Liver (tissue), 9 donors: ENCODE measurements around the gene CACNA1S. TPM values are rescaled to one million over a fixed set of nuclear protein-coding genes. Genes with fewer than 3 reads are reported as not detected.

ENCODE experiments used
- DNase-seq: peaks from one replicate; pipeline ENCODE4 v3.0.0-alpha.2; 2017; ENCODE audit warnings: low spot score
- H3K27ac ChIP-seq, 2 donors: one replicate each; pipeline ENCODE4 v1.7.0; 2013; ENCODE audit warnings: inconsistent platforms in 2 of 2, low read length in 2 of 2, control low read depth in 1 of 2, low read depth in 1 of 2, mild to moderate bottlenecking in 1 of 2
- H3K27me3 ChIP-seq, 4 donors: one replicate each; pipeline versions ENCODE4 v1.6.1 to v1.7.0; 2013; ENCODE audit warnings: low read length in 3 of 4, inconsistent platforms in 1 of 4, mild to moderate bottlenecking in 1 of 4, moderate library complexity in 1 of 4; ENCODE audit not compliant: control insufficient read depth in 4 of 4, insufficient read depth in 4 of 4
- H3K36me3 ChIP-seq, 4 donors: one replicate each; pipeline versions ENCODE4 v1.6.1 to v1.7.0; 2013; ENCODE audit warnings: low read length in 3 of 4, mild to moderate bottlenecking in 3 of 4, low read depth in 1 of 4, moderate library complexity in 1 of 4; ENCODE audit not compliant: control insufficient read depth in 4 of 4, insufficient read depth in 3 of 4
- H3K4me1 ChIP-seq, 4 donors: one replicate each; pipeline versions ENCODE4 v1.6.1 to v1.7.0; 2013; ENCODE audit warnings: low read length in 3 of 4, mild to moderate bottlenecking in 3 of 4, moderate library complexity in 1 of 4; ENCODE audit not compliant: control insufficient read depth in 4 of 4, insufficient read depth in 4 of 4
- H3K4me3 ChIP-seq, 3 donors: one replicate each; pipeline versions ENCODE4 v1.6.1 to v1.7.0; 2013; ENCODE audit warnings: low read length in 3 of 3, control low read depth in 1 of 3, low read depth in 1 of 3, mild to moderate bottlenecking in 1 of 3
- H3K9ac ChIP-seq, 2 donors: one replicate each; pipeline ENCODE4 v1.7.0; 2013; ENCODE audit warnings: low read length in 2 of 2, mild to moderate bottlenecking in 2 of 2, moderate library complexity in 2 of 2, control low read depth in 1 of 2, low read depth in 1 of 2
- H3K9me3 ChIP-seq, 4 donors: one replicate each; pipeline versions ENCODE4 v1.6.1 to v1.7.0; 2013; ENCODE audit warnings: low read length in 3 of 4; ENCODE audit not compliant: control insufficient read depth in 4 of 4
- EGR1 ChIP-seq, 2 donors: IDR thresholded peaks; 2 replicates each; pipeline ENCODE4 v1.6.1; 2016 to 2018; ENCODE audit warnings: antibody characterized with exemption in 2 of 2, low read depth in 2 of 2
- FOXA1 ChIP-seq: IDR thresholded peaks from 2 replicates; pipeline ENCODE4 v1.6.1; 2016; ENCODE audit warnings: antibody characterized with exemption
- FOXA2 ChIP-seq: IDR thresholded peaks from 2 replicates; pipeline ENCODE4 v1.6.1; 2016; ENCODE audit warnings: antibody characterized with exemption
- GABPA ChIP-seq, 2 donors: IDR thresholded peaks in 1 of 2; conservative IDR thresholded peaks in 1 of 2; 2 replicates each; pipeline ENCODE4 v1.6.1; 2016; ENCODE audit warnings: antibody characterized with exemption in 2 of 2, mild to moderate bottlenecking in 1 of 2, moderate library complexity in 1 of 2
- HNF4A ChIP-seq, 2 donors: conservative IDR thresholded peaks; 2 replicates each; pipeline ENCODE4 v1.6.1; 2016; ENCODE audit warnings: antibody characterized with exemption in 2 of 2, mild to moderate bottlenecking in 2 of 2
- HNF4G ChIP-seq: IDR thresholded peaks from 2 replicates; pipeline ENCODE4 v1.6.1; 2016; ENCODE audit warnings: antibody characterized with exemption
- JUND ChIP-seq, 2 donors: IDR thresholded peaks; 2 replicates each; pipeline ENCODE4 v1.6.1; 2016; ENCODE audit warnings: antibody characterized with exemption in 2 of 2
- NR2F2 ChIP-seq: IDR thresholded peaks from 2 replicates; pipeline ENCODE4 v1.6.1; 2016; ENCODE audit warnings: antibody characterized with exemption
- RXRA ChIP-seq, 2 donors: IDR thresholded peaks; 2 replicates each; pipeline ENCODE4 v1.6.1; 2017 to 2018; ENCODE audit warnings: antibody characterized with exemption in 2 of 2, mild to moderate bottlenecking in 1 of 2
- SP1 ChIP-seq: IDR thresholded peaks from 2 replicates; pipeline ENCODE4 v1.6.1; 2018; ENCODE audit warnings: antibody characterized with exemption, mild to moderate bottlenecking
- TAF1 ChIP-seq: conservative IDR thresholded peaks from 2 replicates; pipeline ENCODE4 v1.6.1; 2016; ENCODE audit warnings: antibody characterized with exemption, mild to moderate bottlenecking
- YY1 ChIP-seq: IDR thresholded peaks from 2 replicates; pipeline ENCODE4 v1.6.1; 2016; ENCODE audit warnings: antibody characterized with exemption, mild to moderate bottlenecking
- WGBS: extraction: QIAGEN DNeasy Blood & Tissue Kit; methylation state at CpG from one replicate; pipeline ENCODE4 v1.1.7; 2013; 5-methylcytosine and 5-hydroxymethylcytosine counted together
- polyA plus RNA-seq, 2 donors: library from polyadenylated mRNA; stranded (reverse) in 1 of 2; unstranded in 1 of 2; fragments of 200-250 nt in 1 of 2; fragments of >200 nt in 1 of 2; fragmentation: Nextera tagmentation in 1 of 2; extraction: Ambion mirVana in 1 of 2; gene quantifications; one replicate each; pipeline versions ENCODE4 v1.2.1 to v1.2.3, GENCODE V29; 2013 to 2015
- total RNA-seq, 2 donors: library from RNA; depleted of rRNA; stranded (reverse); fragments of >200 nt; gene quantifications; one replicate each; pipeline ENCODE4 v1.2.3, GENCODE V29; 2014
- TF ChIP-seq, protein P1 (sequence below): fragments of 150-350 bp; IDR thresholded peaks from 2 replicates; pipeline ENCODE4 v1.5.1; 2017; ENCODE audit warnings: improper control_type of control experiment, low read depth, low read length; ENCODE audit not compliant: missing input control
- TF ChIP-seq, protein P2 (sequence below): IDR thresholded peaks from 2 replicates; pipeline ENCODE4 v1.6.1; 2016; ENCODE audit warnings: antibody characterized with exemption
- TF ChIP-seq, protein P3 (sequence below): IDR thresholded peaks from 2 replicates; pipeline ENCODE4 v1.6.1; 2016; ENCODE audit warnings: antibody characterized with exemption
- TF ChIP-seq, protein P4 (sequence below): IDR thresholded peaks from 2 replicates; pipeline ENCODE4 v1.6.1; 2016; ENCODE audit warnings: antibody characterized with exemption
- TF ChIP-seq, protein P5 (sequence below): IDR thresholded peaks from 2 replicates; pipeline ENCODE4 v1.6.1; 2016; ENCODE audit warnings: antibody characterized with exemption, mild to moderate bottlenecking
- donor health status: healthy.
- donor health status: healthy.
- donor health status: healthy.
- donor health status: healthy.
- donor health status: healthy.

Gene CACNA1S
- total and polyA plus RNA-seq, 4 donors, result under 0.01 to 0.33 TPM; not detected in 2

DNA sequence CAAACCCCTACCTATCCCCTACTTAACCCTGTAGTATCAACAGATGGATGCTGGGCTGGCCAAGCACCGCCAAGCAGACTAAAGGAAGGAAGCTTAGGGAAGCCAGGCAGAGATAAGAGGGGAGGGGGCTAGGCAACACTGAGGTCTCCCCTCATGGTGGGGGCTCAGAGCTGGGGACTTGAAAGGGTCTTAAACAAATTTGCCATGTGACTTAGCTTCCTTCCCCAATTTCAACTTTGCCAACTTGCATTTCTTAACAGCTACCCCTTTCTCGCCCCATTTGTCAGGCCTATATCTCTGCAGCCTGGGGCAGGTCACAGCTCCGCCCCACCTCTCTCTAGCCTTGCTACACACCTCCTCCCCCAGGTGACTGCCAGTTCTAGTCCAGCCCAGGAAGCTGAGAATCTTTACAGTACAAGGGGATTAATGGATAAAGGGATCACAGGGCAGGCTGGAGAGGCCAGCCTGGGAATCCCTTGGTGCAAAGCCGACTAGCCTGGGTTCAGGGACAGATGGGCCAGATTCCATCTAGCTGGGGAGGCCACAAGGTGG lies 92.1 kb downstream of the CACNA1S start:
- Histone ChIP-seq H3K27ac (peak overlapping the region; percentile 39 to 58), H3K4me3 (no peak overlapping the region), H3K27me3 (no peaks in the 10 kb centered on the region), H3K4me1 (peaks cover 4 to 19% (median 9%) of the 10 kb centered on the region in 4 donors), H3K36me3 (no peaks in the 10 kb centered on the region), H3K9me3 (no peaks in the 10 kb centered on the region), H3K9ac (peak overlapping the region in 1 of 2 donors; percentile 29)
- TF ChIP-seq EGR1 (IDR thresholded peaks at IDR 0.05; ENCODE audit: low read depth in 2 of 2) (no peak), HNF4G (no peak), HNF4A (conservative IDR thresholded peaks at IDR 0.05) (no peak), SP1 (no peak), RXRA (IDR thresholded peaks at IDR 0.05) (no peak), YY1 (no peak), JUND (IDR thresholded peaks at IDR 0.05) (no peak), FOXA2 (no peak)
- TF ChIP-seq, protein P1, sequence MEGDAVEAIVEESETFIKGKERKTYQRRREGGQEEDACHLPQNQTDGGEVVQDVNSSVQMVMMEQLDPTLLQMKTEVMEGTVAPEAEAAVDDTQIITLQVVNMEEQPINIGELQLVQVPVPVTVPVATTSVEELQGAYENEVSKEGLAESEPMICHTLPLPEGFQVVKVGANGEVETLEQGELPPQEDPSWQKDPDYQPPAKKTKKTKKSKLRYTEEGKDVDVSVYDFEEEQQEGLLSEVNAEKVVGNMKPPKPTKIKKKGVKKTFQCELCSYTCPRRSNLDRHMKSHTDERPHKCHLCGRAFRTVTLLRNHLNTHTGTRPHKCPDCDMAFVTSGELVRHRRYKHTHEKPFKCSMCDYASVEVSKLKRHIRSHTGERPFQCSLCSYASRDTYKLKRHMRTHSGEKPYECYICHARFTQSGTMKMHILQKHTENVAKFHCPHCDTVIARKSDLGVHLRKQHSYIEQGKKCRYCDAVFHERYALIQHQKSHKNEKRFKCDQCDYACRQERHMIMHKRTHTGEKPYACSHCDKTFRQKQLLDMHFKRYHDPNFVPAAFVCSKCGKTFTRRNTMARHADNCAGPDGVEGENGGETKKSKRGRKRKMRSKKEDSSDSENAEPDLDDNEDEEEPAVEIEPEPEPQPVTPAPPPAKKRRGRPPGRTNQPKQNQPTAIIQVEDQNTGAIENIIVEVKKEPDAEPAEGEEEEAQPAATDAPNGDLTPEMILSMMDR, result no peak
- TF ChIP-seq, protein P2, sequence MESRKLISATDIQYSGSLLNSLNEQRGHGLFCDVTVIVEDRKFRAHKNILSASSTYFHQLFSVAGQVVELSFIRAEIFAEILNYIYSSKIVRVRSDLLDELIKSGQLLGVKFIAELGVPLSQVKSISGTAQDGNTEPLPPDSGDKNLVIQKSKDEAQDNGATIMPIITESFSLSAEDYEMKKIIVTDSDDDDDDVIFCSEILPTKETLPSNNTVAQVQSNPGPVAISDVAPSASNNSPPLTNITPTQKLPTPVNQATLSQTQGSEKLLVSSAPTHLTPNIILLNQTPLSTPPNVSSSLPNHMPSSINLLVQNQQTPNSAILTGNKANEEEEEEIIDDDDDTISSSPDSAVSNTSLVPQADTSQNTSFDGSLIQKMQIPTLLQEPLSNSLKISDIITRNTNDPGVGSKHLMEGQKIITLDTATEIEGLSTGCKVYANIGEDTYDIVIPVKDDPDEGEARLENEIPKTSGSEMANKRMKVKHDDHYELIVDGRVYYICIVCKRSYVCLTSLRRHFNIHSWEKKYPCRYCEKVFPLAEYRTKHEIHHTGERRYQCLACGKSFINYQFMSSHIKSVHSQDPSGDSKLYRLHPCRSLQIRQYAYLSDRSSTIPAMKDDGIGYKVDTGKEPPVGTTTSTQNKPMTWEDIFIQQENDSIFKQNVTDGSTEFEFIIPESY, result no peak
- TF ChIP-seq, protein P3, sequence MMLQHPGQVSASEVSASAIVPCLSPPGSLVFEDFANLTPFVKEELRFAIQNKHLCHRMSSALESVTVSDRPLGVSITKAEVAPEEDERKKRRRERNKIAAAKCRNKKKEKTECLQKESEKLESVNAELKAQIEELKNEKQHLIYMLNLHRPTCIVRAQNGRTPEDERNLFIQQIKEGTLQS, result no peak
- DNase-seq, result no peak
- WGBS, result 76% methylated on average over 4 of the region's 4 CpGs

DNA sequence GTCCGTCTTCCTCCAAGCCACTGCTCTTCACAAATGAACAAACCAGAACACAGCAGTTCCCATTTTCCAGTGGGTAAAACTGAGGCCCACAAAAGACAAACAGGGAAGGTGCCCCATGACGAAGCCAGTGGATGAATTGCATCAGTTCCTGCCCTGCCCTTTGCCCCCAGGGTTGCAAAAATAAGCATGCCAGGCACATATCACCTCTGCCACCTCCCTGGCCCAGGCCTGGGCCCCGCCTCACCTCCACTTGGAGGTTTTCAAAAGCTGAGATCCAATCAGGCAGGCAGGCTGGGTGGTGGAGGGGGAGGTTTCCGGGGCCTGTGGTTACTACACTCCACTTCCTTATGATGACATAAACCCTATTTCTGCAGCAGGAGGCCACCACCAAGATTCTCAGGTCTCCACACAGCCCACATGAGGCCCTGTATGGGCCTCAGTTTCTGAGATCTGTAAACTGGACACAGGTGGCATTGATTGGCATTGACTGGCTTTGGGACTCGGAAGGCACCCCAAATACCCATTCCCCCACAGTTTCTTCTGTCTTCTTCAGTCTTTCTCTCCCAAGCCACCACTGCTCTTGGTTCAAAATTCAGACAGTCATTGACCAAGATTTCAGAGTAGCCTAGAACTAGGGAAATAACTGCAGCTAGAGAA lies 92.8 kb downstream of the CACNA1S start:
- Histone ChIP-seq H3K27ac (peak overlapping the region; percentile 39 to 58), H3K9me3 (no peaks in the 10 kb centered on the region), H3K36me3 (no peaks in the 10 kb centered on the region), H3K9ac (peak overlapping the region in 1 of 2 donors; percentile 29), H3K4me1 (peaks cover 4 to 19% (median 10%) of the 10 kb centered on the region in 4 donors), H3K4me3 (no peak overlapping the region), H3K27me3 (no peaks in the 10 kb centered on the region)
- WGBS, result 55% methylated on average over 5 of the region's 5 CpGs
- no peak for DNase-seq
- TF ChIP-seq, protein P3, result peak; percentile 87
- TF ChIP-seq EGR1 (IDR thresholded peaks at IDR 0.05; ENCODE audit: low read depth in 2 of 2), result no peak
- TF ChIP-seq TAF1, result no peak
- peak in 1 of 2 donors; percentile 23 for TF ChIP-seq GABPA (IDR thresholded peaks at IDR 0.05 in 1 of 2, conservative IDR thresholded peaks at IDR 0.05 in 1 of 2)
- TF ChIP-seq FOXA1, result no peak
- TF ChIP-seq, protein P4, sequence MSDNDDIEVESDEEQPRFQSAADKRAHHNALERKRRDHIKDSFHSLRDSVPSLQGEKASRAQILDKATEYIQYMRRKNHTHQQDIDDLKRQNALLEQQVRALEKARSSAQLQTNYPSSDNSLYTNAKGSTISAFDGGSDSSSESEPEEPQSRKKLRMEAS, result peak; percentile 40
- peak; percentile 56 to 75 for TF ChIP-seq RXRA (IDR thresholded peaks at IDR 0.05)
- peak; percentile 33 for TF ChIP-seq YY1
- TF ChIP-seq HNF4G, result peak; percentile 85
- peak; percentile 80 for TF ChIP-seq SP1
- peak; percentile 50 for TF ChIP-seq NR2F2
- TF ChIP-seq HNF4A (conservative IDR thresholded peaks at IDR 0.05), result peak; percentile 92 to 96
- TF ChIP-seq, protein P2, result no peak
- TF ChIP-seq FOXA2, result no peak
- TF ChIP-seq JUND (IDR thresholded peaks at IDR 0.05), result peak; percentile 52 to 56
- TF ChIP-seq, protein P1, result no peak
- TF ChIP-seq, protein P5, sequence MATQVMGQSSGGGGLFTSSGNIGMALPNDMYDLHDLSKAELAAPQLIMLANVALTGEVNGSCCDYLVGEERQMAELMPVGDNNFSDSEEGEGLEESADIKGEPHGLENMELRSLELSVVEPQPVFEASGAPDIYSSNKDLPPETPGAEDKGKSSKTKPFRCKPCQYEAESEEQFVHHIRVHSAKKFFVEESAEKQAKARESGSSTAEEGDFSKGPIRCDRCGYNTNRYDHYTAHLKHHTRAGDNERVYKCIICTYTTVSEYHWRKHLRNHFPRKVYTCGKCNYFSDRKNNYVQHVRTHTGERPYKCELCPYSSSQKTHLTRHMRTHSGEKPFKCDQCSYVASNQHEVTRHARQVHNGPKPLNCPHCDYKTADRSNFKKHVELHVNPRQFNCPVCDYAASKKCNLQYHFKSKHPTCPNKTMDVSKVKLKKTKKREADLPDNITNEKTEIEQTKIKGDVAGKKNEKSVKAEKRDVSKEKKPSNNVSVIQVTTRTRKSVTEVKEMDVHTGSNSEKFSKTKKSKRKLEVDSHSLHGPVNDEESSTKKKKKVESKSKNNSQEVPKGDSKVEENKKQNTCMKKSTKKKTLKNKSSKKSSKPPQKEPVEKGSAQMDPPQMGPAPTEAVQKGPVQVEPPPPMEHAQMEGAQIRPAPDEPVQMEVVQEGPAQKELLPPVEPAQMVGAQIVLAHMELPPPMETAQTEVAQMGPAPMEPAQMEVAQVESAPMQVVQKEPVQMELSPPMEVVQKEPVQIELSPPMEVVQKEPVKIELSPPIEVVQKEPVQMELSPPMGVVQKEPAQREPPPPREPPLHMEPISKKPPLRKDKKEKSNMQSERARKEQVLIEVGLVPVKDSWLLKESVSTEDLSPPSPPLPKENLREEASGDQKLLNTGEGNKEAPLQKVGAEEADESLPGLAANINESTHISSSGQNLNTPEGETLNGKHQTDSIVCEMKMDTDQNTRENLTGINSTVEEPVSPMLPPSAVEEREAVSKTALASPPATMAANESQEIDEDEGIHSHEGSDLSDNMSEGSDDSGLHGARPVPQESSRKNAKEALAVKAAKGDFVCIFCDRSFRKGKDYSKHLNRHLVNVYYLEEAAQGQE, result peak; percentile 40
